ENCODE results near the gene ARMC12.
"Not testable (repeated sequence)": the region's sequence is repeated elsewhere in the genome, so short reads cannot be mapped to it uniquely, and the experiment has no call there.

ARMC12 gene

GRCh38 chr6:35736982-35737412, at the start of gene ARMC12:
Gene ARMC12 (plus strand): TSS chr6:35737032. CDS start chr6:35737109, 77 bp downstream.
- DNase-seq = no peak

GRCh38 chr6:35687658-35688604, 48.9 kb upstream of the ARMC12 start:
- DNase-seq = peak; percentile 66

GRCh38 chr6:35688605-35689322, 48.1 kb upstream of the ARMC12 start, which contains the start of gene FKBP5:
Gene FKBP5 (minus strand): TSS chr6:35688915. CDS start chr6:35642824, 46,091 bp downstream.
- DNase-seq = peak; percentile 94

GRCh38 chr6:35690006-35690405, 46.8 kb upstream of the ARMC12 start:
- not testable (repeated sequence) for DNase-seq

- DNase-seq = no peak
Observed at GRCh38 chr6:35690484-35690883, 46.3 kb upstream of the ARMC12 start.

GRCh38 chr6:35691027-35691824, 45.6 kb upstream of the ARMC12 start:
- no peak for DNase-seq

- DNase-seq = peak; percentile 34
Observed at GRCh38 chr6:35694462-35694861, 42.4 kb upstream of the ARMC12 start.

- not testable (repeated sequence) for DNase-seq
Observed at GRCh38 chr6:35698430-35698829, 38.4 kb upstream of the ARMC12 start.

- DNase-seq = no peak
Observed at GRCh38 chr6:35698858-35699257, 38.0 kb upstream of the ARMC12 start.

- DNase-seq = no peak
Observed at GRCh38 chr6:35703554-35703953, 33.3 kb upstream of the ARMC12 start.

GRCh38 chr6:35706468-35706867, 30.4 kb upstream of the ARMC12 start:
- peak; percentile 53 for DNase-seq

- no peak for DNase-seq
Observed at GRCh38 chr6:35707714-35708407, 29.0 kb upstream of the ARMC12 start.

GRCh38 chr6:35708585-35708984, 28.2 kb upstream of the ARMC12 start:
- DNase-seq = no peak

GRCh38 chr6:35710241-35710847, 26.5 kb upstream of the ARMC12 start:
- DNase-seq = no peak

- DNase-seq = no peak
Observed at GRCh38 chr6:35711731-35712130, 25.1 kb upstream of the ARMC12 start.

GRCh38 chr6:35713006-35713767, 23.6 kb upstream of the ARMC12 start:
- DNase-seq = no peak

GRCh38 chr6:35716798-35717197, 20.0 kb upstream of the ARMC12 start:
- DNase-seq = no peak

- DNase-seq = no peak
Observed at GRCh38 chr6:35717449-35718374, 19.1 kb upstream of the ARMC12 start.

GRCh38 chr6:35718375-35718736, 18.5 kb upstream of the ARMC12 start:
- DNase-seq = no peak

- no peak for DNase-seq
Observed at GRCh38 chr6:35718911-35719381, 17.9 kb upstream of the ARMC12 start.
